Stimulated activated CD8-positive, alpha-beta memory T cell treated with anti-CD3 and anti-CD28 coated beads, Interleukin-12 subunit alpha, Interleukin-12 subunit beta, amount 100 ng/mL, for 4 hours (primary cell): ENCODE measurements around the gene SLC15A1.

Experiments
- DNase-seq: peaks from one replicate; pipeline ENCODE4 v3.0.0-alpha.2; 2020; ENCODE audit warnings: low read depth

Gene SLC15A1, protein sequence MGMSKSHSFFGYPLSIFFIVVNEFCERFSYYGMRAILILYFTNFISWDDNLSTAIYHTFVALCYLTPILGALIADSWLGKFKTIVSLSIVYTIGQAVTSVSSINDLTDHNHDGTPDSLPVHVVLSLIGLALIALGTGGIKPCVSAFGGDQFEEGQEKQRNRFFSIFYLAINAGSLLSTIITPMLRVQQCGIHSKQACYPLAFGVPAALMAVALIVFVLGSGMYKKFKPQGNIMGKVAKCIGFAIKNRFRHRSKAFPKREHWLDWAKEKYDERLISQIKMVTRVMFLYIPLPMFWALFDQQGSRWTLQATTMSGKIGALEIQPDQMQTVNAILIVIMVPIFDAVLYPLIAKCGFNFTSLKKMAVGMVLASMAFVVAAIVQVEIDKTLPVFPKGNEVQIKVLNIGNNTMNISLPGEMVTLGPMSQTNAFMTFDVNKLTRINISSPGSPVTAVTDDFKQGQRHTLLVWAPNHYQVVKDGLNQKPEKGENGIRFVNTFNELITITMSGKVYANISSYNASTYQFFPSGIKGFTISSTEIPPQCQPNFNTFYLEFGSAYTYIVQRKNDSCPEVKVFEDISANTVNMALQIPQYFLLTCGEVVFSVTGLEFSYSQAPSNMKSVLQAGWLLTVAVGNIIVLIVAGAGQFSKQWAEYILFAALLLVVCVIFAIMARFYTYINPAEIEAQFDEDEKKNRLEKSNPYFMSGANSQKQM

DNA sequence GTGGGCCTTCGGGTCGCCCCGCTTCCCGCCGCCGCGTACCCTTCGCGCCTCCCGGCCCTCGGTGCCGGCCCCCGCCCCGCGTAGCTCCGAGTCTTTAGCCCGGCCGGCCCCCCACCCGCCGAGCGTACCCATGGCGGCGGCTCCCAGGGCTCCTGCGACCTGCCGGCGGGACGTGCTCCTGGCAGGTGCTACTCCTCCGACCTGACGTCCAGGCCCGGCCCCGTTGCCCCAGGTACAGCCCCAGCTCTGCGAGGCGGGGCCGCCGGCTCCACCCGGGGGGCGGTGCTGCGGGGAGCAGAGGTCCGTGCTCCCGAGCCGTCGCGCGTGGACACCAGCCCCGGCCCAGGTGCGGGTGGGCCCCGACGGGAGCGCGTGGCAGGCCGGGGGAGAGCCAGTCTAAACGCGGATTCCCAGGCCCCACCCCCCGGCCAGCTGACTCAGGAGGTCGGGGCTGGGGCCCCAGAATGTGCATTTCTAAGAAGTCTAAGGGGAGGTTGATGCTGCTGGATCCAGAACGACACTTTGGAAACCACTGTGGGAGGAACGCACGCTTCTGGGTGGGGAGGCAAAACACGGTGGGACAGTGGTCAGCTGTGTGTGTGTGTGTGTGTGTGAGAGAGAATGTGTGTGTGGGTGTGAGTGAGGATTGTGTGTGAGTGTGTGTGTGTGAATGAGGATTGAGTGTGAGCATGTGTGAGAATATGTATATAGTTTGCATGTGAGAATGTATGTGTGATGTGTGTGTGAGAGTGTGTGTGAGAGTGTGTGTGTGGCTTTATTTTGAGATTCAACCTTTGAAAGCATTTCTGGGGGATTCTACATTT lies at the start of gene SLC15A1:
Gene SLC15A1, minus strand, starts transcription at position 206 of the 824 bp plus-strand sequence. Its CDS starts 74 bp downstream, at position 132.
- DNase-seq = no peak

DNA sequence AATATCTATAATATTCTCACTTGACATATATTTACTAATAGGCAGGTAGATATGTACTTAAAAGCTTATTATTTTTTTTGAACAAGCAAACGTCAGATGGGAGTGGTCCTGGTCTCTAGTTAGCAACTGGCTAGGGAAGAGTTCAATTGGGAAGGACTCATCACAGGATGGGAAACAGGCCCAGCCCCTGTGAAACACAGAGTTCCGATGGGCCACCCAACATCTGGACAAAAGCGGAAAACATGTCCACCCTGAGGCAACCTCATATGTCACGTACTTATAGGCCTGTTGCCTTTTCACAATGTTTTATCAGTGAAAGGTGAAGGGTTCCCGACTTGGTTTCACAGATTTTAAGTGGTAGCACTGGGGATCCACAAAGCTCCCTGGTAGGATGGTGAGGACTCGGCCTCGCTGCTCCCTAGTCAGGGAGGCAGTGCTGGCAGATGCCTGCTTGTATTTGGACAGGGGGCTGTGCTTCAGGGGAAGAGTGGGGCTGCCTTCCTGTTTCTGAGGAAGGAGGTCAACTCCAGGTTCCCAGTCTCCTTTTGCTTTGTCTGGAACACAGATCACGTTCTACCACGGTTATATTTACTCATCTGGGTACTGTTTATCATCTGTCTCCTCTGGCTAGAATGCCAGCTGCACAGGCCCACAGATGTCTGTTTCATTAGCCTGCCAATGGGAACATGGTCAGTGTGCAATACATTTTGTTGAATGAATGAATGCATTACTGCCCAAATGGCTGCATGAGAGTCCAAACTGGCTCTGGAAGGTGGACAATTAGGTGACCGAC lies 49.4 kb upstream of the SLC15A1 start:
- DNase-seq = no peak

DNA sequence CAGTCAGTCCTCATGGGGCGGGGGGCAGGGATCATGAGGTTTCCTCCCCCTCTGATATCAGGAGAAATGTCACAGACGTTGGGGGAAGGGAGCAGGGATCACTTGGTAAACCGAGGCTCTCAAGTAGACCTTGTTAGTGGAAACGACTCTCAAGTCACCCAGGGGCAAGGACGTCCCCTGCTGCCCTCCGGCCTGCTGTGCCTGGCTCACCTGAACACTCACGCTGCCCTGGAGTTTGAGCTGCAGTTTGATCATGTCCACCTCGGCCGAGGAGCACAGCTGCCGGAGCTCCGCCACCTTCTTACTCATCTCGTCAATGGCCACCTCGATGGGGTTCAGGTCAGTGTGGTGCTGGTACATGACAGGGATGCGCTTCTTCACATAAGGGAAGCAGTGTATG lies 47.6 kb upstream of the SLC15A1 start:
- DNase-seq = no peak

DNA sequence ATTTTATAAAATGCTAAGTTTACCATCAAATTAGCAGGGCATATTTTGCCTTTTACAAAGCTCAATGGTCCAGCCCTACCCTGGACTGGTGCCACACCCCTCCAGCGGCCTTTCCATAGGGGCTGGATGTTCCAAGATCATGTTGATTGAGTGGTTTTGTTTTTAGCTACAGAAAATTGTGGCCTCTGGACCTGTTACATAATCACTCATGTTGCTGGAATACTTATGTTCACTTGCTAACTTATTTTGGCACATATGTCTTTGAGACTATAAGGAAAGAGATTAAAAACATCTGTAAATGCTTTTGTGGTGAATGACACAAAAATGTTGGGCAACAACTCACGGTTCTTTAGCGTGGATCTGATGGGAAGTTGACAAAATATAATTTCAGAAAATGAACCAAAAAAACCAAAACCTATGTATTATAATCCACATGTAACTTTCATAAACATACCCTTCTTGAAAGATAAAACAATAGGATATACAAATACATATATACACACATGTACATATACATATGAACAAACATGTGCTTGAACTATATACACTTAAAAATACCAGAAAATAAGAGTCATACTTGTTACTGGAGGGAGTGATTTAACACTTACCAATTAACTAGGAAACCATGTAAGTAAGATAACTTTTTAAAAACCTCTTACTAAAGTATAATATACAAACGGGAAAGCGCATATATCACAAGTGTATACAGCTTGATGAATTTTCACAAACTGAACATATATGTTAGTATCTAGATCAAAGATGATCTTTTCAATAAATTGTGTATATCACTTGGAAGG lies 46.6 kb upstream of the SLC15A1 start:
- no peak for DNase-seq

DNA sequence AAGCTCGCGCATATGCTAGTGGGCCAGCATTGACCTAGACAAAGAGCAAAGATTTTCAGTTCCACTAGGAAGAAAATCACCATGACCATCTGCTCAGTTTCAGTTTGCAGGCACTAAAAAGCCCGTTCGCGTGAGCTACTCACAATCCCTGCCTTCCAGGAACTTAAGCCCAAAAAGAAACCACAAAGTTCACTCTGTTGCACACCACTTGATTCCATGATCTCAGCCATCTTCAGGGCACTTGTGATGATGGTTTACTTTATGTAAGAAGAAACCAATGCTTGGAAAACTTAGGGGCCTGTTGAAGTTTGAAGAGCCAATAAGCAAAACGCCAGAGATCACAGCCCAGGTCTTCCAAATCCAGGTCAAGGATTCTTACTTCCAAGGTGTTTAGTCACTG lies 45.0 kb upstream of the SLC15A1 start:
- DNase-seq = no peak

DNA sequence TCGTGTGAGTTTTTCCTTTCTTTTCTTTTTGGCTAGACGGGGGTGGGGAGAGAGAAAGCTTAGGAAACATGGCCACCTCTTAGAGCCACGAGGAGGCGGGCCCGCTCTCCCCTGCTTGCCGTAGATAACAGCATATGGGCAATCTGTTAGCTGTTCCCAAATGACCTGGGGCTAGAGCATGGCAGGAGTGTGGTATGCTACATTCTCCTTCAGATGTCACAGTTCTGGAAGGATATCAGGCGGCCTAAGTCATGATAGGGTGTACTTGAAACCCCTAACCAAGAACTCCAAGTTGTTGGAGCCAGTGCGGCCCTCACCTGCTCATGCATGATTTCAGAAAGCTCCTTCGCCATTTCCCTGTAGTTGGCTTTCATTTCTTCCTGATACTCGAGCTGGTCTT lies 44.3 kb upstream of the SLC15A1 start:
- no peak for DNase-seq

DNA sequence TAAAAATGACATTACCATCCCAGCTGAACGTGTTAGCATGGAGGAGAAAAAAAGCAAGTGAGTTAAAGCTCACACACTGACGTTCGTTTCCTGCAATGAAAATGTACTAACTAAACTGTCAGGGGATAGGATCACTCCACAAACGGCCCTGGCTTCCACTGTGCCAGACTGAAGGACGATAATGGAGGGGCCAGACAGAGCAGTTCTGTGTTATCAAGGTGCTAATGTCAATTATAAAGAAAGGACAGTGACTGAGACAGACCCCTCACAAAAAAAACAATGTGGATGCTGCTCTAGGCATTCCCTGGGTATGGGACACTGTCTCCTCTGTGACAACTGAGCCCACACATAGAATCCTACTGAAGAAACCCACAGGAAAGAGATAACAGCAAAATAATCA lies 43.7 kb upstream of the SLC15A1 start:
- DNase-seq = no peak

DNA sequence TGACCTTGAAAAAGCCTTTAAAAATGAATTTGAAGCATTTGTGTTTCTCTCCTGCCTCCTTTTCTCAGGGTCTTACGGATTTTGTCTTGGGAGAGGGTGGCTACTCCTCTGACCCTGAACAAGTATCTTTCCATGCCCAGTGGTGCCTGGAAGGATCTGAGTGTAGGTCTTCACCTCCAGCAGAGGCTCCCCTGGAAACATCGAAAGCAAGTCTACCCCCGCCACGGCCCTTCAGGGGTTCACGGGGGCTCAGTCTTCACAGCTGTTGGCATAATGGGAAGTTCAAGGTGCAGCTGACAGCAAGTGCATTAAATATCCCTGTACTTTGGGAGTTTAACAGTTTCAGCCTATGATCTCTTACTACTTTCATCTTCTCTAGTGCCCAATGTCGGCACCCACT lies 42.7 kb upstream of the SLC15A1 start:
- no peak for DNase-seq

DNA sequence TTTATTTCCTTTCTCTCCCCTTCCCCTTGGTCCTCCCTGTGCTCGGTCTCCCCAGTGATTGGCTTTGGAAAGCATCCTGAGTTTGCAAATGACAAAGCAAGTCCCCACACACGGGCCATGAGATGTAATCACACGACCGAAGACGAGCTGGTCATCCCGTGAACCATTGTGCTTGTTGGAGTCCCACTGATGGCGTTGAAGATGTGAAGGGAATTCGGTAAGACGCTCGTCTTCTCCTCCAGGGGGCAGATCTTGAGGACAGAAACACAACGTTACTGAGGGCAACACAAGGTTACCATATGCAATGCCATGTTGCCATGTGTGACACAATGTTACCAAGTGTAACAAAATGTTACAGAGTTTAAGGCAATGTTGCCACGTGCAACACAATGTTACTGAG lies 42.0 kb upstream of the SLC15A1 start:
- DNase-seq = no peak

DNA sequence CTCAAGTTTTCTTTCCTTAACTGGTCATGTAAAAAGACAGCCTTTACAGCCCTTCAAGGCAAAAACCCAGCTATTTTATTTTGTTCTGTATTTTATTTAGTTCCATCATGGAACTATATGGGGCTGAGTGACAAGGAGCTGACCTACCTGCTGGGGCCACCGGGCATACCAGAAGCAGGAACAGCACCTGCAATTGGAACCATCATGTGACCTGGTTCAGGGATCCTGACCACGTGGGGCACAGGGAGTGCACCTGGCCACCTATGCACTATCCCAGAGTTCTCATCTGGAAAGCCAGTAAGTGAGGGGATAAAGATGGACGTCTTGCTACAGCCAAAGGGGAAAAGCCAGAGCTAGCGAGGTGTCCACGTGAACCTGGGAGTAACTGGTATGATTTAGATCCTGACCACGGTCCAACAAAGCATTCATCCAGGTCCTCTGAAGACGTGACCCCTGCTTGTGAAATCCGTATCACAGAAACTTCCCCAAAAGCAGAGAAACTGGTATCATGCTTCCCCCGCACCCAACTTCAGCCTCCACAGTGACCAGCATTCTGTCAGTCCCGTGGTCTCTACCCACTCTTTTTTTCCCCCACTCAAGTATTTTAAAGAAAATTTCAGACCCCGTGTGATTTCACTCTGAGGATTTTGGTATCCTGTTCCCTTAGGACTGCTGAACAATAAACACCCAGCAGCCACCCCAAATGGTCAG lies 40.5 kb upstream of the SLC15A1 start:
- no peak for DNase-seq

DNA sequence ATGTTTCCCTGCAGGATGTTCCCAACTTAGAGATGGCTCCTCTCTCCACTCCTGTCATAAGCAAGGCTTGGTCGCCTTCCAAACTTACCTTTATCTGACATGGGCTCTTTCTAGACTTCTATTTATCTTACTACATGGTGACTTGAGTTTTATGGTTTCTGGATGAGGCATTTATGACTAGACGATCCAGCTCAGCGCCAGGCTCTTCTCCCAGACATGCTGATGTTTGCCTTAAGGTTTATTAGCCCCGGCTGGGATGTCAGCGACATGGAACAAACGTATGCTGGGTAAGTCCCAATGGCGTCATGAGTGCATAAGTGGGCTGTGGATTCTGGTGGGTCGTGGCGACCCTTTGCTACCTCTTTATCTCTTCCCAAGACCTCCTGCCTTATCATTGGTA lies 39.8 kb upstream of the SLC15A1 start:
- no peak for DNase-seq

DNA sequence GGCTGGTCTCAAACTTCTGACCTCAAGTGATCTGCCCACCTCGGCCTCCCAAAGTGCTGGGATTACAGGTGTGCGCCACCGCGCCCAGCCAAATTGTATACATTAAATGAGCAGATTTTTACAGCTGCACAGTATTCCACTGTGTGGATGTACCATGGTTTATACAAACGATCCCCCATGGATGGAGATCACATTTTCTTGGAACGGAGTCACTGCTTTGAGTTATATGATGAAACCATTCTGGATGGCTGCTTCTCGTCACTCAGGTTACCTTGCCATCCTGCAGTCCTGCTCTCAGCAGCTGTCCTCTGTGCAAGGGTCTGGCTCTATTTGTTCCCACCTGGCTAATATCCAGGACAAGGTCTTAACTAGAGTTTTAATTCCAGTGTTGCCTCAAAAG lies 39.1 kb upstream of the SLC15A1 start:
- no peak for DNase-seq

DNA sequence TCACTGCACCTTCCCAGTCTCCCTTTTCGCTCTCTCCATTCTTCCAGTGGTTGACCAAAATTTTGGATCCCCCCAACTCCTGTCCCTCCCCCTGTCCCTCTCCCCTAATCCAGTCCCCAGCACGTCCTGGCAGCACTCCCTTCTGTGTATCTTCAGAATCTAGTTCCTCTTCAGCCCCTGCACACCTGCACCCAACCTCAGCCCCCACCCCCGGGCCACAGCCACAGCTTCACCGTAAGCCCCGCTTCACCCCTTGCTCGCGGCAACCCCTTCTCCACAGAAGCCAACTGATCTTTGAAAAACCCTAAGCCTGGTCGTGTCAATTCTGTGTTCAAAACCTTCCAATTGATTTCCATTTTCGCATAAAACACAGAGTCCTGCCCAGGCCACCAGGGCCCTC lies 35.5 kb upstream of the SLC15A1 start:
- DNase-seq = no peak

DNA sequence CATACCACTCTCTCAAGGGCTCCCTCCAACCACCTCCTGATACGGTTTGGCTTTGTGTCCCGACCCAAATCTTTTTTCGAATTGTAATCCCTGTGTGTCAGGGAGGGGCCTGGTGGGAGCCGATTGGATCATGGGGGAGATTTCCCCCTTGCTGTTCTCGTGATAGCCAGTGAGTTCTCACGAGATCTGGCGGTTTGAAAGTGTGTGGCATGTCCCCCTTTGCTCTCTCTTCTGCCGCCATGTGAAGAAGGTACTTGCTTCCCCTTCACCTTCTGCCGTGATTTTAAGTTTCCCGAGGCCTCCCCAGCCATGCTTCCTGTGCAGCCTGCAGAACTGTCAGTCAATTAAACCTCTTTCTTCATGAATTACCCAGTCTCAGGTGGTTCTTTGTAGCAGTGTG lies 34.7 kb upstream of the SLC15A1 start:
- no peak for DNase-seq

DNA sequence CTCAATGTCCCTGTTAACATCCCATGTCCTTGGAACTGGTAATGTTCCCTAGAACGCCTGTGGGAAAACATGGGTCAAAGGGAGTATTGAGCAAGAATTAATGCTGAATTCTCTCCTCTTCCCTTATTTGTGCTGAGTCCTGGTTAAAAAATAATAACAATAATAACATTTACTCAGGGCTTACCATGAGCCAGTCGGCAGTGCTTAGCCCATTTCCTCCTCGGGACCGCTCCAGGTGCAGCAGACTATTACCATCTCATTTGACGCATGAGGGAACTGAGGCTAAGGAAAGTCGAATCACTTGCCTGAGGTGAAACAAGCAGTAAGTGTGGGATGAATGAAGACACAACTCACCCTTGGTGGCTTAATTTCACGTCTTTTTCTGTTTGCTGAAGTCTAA lies 33.6 kb upstream of the SLC15A1 start:
- no peak for DNase-seq

DNA sequence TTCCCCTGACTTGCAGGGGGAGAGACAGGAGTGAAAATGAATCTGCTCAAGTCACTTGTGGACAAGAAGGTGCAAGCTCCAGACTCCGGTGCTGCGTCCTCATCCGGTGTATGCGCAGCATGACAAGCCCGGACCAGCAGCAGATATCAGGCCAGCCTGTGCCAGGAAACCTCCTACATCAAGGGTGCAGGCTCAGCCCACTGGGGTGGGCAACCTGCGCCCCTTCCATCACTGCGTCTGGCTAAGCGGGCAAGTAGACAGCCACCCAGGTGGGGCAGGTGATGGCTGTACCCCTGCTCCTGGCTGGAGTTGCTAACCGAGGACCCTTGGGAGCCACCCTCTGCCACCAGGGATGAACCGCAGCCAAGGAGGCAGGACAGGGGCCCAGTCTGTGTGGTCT lies 32.9 kb upstream of the SLC15A1 start:
- DNase-seq = no peak

DNA sequence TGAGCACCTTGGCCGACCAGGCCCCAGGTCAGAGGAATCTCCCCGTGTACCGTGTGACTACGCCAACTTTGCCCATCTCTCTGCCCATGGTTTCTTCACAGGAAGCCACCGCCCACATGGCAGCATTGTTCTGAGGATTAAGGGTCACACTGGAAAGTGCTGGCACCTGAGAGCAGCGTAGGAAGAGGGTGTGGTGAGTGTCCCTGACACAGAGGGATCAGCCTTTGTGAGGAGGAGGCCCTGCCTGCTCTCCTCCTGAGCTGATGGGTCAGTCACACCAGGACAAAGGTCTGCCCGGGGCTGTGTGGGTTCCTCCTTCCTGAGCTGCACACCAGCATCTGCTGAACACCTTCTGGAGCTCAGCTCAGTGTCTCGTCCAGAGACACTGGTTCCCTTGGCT lies 32.2 kb upstream of the SLC15A1 start:
- DNase-seq = no peak

DNA sequence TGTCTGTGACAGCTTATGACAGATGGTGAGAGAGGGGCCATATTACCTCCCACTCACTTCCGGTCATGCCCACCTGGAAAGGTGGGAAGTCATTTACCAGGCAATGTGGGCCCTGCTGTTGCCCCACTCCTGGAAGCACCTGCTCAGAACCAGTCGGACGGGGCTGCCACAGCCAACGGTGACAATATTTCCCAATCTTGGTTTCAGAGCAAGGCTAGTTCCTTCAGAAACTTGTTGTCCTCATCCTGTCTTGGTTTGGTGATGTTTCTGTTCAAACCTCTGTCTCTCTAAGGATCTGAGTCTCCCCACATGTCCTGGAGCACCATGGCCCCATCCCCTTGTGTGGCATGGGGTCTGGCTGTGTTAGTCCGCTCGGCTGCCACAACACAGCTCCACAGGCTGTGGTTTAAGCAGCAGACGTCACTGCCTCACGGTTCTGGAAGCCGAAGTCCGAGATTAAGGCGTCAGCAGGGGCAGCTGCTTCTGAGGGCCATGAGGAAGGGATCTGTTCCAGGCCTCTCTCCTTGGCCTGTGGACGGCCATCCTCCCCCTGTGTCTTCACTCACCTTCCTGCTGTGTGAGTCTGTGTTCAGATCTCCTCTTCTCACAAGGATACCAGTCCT lies 31.5 kb upstream of the SLC15A1 start:
- DNase-seq = no peak

DNA sequence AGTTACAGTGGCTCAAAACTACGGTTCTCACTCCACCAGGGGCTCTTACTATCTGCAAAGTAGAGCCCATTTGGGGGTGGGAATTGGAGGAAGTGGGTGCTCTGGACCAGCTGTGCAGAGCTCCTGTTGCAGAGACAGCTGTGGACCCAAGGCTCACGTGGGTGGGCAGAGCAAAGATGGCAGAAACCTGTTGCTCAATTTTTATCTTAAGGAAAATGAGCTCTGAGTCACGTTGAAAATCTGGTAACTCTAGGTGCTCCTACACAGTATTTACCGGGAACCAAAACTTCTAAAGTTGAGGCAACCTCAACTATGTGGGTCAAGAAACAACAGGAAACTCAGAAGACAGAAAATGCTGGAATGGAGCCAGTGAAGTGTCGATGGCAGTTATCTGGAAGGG lies 30.2 kb upstream of the SLC15A1 start:
- DNase-seq = no peak

DNA sequence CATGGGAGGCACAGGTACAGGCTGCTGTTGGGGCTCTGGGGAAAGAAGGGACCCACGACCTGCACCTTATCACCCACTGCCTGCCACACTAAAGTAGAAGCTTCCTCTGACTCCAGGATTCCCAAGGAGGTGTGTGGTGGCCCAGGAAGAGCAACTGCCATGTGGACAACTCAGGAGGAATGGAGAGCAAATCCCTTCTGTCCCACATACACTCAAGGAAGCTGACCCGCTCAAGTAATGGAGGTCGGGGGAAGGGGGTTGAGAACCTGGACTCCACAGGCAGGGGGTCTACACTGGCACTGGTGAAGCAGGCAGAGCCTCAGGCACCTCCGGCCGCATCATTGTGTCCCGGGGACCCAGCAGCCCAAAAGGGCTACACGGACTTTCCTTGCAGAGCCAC lies 29.4 kb upstream of the SLC15A1 start:
- no peak for DNase-seq
